NCI-H187 treated with DMSO at 0.1 percent for 48 hours (cell line): ENCODE data around the gene PAQR5.
"Not testable (repeated sequence)": the region's sequence is repeated elsewhere in the genome, so short reads cannot be mapped to it uniquely, and the experiment has no call there.

Source experiments
- DNase-seq: peaks from one replicate; lab custom pipeline; 2025; lab: John Stamatoyannopoulos, UW

Gene PAQR5

GRCh38 chr15:69293741-69294615 lies 4.7 kb upstream of the PAQR5 start:
- DNase-seq: no peak

GRCh38 chr15:69296606-69297005 lies 2.1 kb upstream of the PAQR5 start:
- no peak for DNase-seq

- DNase-seq: no peak
These were observed 914 bp upstream of the PAQR5 start for GRCh38 chr15:69297642-69298353.

- no peak for DNase-seq
These were observed 387 bp upstream of the PAQR5 start for GRCh38 chr15:69298354-69298696.

- no peak for DNase-seq
These were observed 757 bp downstream of the PAQR5 start for GRCh38 chr15:69299451-69299886.

GRCh38 chr15:69299943-69300588 lies 1.4 kb downstream of the PAQR5 start:
- DNase-seq: no peak

- not testable (repeated sequence) for DNase-seq
These were observed 2.4 kb downstream of the PAQR5 start for GRCh38 chr15:69301101-69301500.

- DNase-seq: not testable (repeated sequence)
These were observed 3.4 kb downstream of the PAQR5 start for GRCh38 chr15:69302087-69302486.

GRCh38 chr15:69302929-69303328 lies 4.2 kb downstream of the PAQR5 start:
- DNase-seq: no peak

GRCh38 chr15:69303337-69304181 lies 4.8 kb downstream of the PAQR5 start:
- DNase-seq: no peak

GRCh38 chr15:69304182-69304545 lies 5.5 kb downstream of the PAQR5 start:
- DNase-seq: no peak

GRCh38 chr15:69305204-69305931 lies 6.7 kb downstream of the PAQR5 start:
- DNase-seq: no peak

GRCh38 chr15:69305933-69306568 lies 7.3 kb downstream of the PAQR5 start:
- no peak for DNase-seq

GRCh38 chr15:69307939-69308338 lies 9.2 kb downstream of the PAQR5 start:
- DNase-seq: no peak

GRCh38 chr15:69308949-69309348 lies 10.2 kb downstream of the PAQR5 start:
- no peak for DNase-seq

- no peak for DNase-seq
These were observed 12.6 kb downstream of the PAQR5 start for GRCh38 chr15:69311319-69311721.

- DNase-seq: no peak
These were observed 14.8 kb downstream of the PAQR5 start for GRCh38 chr15:69313432-69314000.

GRCh38 chr15:69314131-69314530 lies 15.4 kb downstream of the PAQR5 start:
- no peak for DNase-seq

GRCh38 chr15:69314736-69315135 lies 16.0 kb downstream of the PAQR5 start:
- no peak for DNase-seq

- DNase-seq: no peak
These were observed 16.8 kb downstream of the PAQR5 start for GRCh38 chr15:69315402-69316110.
